Activated CD4-positive, alpha-beta T cell treated with anti-CD3 and anti-CD28 coated beads, Interleukin-2, amount 50 U/mL, for 16 hours (primary cell): ENCODE data around the gene SCGB3A1.

ENCODE experiments used
- DNase-seq: peaks from one replicate; pipeline ENCODE4 v3.0.0-alpha.2; 2020

The SCGB3A1 gene

DNA sequence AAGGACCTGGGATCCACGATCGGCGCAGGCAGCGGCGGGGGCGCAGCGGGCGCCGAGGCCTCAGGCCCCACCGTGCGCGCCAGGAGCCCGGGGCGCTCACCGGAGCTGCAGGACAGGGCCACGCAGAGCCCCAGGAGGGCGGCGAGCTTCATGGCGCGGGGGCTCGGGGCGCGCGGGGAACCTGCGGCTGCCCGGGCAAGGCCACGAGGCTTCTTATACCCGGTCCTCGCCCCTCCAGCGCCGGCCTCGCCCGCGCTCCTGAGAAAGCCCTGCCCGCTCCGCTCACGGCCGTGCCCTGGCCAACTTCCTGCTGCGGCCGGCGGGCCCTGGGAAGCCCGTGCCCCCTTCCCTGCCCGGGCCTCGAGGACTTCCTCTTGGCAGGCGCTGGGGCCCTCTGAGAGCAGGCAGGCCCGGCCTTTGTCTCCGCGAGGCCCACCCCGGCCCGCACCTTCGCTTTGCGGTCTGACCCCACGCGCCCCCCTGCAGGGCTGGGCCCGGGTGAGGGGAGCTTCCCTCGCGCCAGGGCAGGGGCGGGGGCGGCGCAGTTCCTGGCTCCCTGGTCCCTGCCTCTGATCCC, at the start of gene SCGB3A1:
TSS of gene SCGB3A1 (minus strand) at position 189 of the 577 bp plus-strand sequence. CDS start at position 152, 37 bp downstream.
- DNase-seq, result no peak

- no peak for DNase-seq
Measured at GRCh38 chr5:180640611-180640860, 49.2 kb upstream of the SCGB3A1 start.

GRCh38 chr5:180639741-180640610, 48.7 kb upstream of the SCGB3A1 start:
- no peak for DNase-seq

DNA sequence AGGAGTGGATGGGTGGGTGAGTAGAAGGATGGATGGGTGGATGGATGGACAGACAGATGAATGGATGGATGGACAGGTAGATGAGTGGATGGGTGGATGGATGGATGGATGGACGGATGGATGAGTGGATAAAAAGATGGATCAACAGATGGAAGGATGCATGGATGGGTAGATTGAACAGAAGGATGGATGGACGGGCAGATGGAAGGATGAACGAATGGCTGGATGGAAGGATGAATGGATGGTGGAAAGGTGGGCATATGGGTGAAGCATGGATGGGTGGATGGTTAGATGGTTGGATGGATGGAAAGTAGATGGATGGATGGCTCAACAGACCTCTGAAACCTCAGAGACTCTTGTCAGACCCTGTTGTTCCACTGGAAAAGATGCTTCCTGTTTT, 48.0 kb upstream of the SCGB3A1 start:
- no peak for DNase-seq

DNA sequence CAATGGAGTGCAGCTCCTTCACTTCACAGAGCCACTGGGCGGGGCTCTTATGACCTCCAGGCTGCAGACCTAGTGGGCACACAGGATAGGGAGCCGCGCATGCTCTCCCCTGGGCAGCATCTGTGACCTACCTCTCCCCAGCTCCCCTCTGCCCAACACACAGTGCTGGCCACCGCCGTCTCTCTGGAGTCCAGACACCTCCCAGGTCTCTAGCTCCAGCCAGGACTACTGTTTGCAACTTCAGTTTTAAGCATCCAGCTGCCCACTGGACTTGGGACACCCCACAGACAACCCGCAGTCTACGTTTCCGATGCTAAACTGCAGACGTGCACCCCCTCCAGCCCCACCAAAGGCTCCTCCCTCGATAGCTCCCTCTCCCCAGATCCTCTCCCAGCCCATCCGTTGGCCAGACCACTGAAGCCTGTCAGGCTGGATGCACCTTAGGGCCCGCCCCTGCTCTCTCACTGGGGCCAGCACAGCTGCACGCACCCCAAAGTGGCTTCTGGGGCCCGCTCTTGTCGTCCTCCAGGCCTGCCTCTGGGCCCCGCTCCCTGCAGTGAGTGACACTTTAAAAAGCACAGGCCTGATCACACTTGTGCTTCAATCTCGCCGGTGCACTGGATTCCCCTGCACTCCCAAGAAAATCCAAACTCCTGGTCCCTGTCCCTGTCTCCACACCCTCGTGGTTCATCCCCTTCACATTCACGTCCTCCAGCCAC, 46.8 kb upstream of the SCGB3A1 start:
- no peak for DNase-seq

DNA sequence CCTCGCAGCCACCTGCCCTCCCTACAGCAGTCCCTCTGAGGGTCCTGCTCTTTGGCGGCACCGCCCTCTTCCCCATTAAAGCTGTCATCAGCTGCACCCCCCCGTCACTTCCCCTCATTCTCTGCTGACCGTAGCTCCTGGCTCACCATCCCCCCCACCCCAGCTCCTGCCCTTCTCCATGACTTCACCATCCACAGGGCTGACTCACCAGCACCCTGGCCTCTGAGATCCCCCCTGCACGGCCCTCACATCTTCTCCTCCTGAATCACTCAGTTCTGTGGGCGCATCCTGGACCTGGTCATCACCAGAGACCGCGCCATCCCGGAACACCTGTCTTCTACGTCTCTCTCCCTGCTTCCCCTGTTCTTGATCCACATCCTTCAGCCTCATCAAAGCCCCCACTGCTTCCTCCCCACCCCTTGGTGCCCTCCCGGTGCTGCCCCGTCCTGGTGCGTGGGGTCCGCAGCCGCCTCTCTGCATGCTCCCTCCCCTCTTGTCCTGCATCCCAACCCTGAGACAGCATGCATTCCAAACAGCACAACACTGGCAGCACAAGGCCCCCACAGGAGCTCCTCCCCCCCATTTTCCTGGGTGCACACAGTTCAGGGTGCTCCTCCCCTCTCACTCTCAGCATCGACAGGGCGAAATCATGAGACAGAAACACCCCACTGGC, 45.2 kb upstream of the SCGB3A1 start:
- DNase-seq, result no peak

DNA sequence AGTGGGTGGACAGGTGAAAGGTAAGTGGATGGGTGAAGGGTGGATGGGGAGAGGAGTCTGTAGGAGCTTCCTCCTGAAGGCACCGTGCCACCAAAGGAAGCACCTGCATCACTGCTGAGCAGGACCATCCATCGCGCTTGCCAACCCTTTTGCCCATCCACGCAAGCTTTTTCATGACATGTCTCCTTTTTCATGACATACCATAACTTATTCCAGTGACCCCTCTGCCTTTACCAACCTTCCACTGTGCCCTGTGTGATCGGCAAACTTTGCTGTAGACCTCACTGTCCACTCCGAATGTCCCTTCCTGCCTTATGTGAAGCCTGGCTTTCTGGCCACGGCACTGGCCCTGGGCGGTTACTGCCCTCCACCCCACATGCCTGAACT, 44.7 kb upstream of the SCGB3A1 start:
- no peak for DNase-seq

DNA sequence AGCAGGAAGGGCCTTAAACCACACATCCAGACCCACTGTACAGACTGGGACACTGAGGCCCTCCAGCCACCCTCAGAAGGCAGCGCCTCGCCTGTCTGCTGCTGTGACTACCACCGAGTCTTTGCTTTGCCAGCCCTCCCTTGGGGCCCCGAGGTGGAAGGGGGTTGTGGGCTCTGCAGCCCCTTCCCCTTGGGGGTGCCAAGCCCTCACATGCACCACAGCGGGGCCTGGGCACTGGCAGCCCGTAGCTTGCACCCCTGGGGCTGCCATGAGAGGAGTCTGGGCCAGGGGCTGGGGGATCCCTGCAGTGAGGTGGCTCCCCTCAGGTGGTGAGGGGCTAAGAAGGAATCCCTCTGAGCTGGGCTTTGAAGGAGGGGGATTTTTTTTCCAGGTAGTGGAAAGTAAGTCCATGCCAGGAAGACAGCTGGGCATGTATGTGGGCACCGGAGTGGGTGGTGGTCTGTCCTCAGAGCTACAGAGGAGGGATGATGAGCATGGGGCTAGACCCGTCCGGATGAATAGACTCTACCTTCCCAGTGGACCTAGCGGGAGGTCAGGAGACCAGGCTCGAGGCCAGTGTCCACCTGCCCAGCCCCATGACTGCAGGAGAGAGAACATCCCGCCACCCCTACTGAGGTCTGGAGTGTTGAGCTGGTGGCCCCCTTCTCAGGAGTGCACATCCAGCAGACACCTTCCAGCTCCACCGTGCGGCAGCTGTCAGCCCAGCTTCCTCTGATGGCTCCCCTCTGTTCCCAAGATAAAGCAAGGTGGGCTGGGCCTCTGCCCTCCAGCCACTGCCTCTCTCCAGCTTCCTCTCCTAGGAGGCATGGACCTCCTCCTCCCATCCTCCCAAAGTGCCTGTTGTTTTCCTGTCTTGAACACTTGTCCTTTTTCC, 42.2 kb upstream of the SCGB3A1 start:
- DNase-seq, result no peak

GRCh38 chr5:180632768-180633167, 41.5 kb upstream of the SCGB3A1 start:
- no peak for DNase-seq

DNA sequence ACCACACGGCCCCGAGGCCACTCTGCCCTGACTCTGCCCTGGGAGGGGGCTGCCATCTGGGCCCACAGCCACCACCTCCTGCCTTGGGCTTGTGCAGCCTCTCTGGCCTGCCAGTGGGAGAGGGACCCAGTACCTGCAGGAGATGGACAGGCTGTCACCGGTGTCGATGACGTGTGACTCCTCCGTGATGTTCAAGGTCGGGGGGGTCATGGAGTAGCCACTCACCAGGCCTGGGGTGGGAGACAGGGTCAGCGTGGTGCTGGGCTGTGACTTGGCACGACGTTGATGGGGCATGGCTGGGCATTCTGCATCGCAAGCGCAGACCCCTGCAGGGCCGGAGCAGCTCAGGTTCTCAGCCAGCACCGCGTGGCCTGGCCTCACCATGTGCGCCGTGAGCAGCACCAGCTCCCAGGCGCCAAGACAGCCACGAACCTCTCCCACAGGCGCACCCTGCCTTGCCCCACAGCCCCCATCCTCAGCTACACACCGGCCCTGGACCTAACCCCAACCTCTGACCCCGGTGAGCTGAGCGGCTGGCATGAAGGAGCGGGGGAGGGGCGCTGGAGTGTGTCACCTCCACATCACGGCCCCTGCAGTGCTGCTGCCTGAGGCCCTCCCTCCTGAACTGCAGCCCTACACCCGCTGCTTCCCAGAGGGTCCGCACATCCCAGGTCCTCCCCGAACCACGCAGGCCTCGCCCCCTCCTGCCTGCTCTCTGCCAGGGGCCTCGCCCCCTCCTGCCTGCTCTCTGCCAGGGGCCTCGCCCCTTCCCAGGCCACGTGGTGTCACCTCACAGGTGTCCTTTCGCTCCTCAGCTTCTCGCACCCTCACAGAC, 40.5 kb upstream of the SCGB3A1 start:
- no peak for DNase-seq

GRCh38 chr5:180630426-180630825, 39.1 kb upstream of the SCGB3A1 start:
- DNase-seq, result no peak

DNA sequence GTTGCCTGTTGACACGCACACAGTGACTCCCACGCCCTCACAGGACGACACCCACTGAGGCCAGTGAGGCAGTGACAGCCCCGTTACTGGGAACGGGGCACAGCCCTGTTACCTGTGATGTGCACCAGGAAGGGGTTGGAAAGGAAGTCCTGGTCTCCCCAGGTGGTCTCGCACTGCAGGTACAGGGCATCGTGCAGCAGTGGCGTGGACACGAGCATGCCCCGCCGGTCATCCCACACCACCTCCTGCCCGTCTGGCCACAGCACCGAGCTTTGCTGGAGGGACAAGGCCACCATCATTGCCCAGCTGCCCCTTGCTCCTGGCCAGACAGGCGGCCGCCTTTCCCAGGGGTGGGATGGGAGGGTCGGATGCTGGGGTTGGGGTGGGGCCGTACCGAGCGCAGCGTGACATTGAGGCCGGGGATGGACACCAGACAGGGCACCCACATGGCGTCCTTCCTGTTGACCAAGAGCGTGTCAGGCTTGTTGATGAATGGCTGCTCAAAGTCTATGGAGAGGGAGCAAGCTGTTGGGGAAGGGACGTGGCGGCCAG, 38.6 kb upstream of the SCGB3A1 start:
- no peak for DNase-seq

- DNase-seq, result no peak
Measured at GRCh38 chr5:180628827-180629750, 37.8 kb upstream of the SCGB3A1 start.

- DNase-seq, result no peak
Measured at GRCh38 chr5:180628211-180628610, 36.9 kb upstream of the SCGB3A1 start.

DNA sequence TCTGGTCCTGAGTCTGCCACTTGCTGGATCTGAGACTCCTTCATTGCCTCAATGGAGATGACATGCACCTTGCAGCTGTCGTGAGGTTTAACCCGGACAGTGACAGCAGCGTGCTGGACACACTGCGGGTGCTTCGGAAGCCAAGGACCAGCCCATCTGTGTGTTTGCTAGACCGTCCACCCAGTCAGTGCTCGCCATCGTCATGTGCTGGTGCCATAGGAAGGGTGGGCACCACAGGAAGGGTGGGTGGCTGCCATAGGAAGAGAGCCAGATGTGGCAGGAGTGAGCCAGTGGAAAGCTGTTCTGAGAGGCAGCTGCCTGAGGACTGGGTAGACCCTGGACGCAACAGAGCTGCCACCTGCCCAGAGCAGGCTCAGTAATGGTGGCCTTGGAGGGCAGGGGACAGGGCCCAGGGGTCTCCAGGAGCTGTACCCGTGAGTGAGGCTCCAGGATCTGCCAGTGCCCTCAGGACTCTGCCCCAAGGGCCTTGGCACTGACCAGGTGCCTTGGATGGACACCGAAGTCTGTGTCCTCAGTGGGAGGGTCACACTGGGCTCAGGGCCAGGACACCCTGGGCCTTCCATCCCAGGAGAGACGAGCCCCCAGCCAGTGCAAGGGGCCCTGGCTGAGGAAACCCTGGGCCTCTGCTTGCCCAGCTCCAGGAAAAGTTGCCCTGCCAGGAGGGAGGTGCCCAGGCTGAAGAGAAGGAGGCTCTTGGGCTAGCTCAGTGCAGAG, 36.3 kb upstream of the SCGB3A1 start:
- DNase-seq, result no peak

DNA sequence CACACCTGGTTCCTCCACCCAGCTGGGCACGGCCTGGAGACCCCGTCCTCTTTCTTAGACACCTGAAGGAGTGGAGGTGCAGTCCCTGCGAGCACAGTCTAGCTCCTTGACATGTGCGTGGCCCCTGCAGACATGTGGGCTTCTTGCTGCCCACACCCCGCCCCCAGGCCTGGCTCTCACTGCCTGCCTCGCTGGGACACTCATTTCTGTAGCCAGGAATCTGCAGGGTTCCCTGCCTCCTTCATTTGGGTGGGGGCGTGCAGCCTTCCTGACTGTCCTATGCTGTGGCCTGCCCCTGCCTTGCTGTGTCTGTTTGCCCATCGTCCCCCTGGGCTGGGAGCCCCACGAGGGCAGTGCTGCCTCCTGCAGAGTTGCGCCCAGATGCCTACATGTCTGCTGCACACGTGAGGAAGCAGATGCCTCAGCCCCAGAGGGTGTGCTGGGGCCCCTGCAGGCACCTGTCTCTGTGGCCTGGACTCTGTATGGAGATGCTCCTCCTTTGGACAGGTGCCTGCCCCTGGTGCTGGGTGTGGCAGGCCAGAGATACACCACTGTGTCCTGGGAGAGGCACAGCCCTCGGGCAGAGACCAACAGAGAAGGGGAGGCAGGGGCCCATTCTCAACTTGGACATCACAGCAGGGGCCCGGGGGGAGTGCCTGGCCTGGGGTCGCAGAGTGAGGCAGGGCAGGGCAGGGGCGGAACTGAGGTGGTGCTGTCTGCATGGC, 35.5 kb upstream of the SCGB3A1 start:
- no peak for DNase-seq

DNA sequence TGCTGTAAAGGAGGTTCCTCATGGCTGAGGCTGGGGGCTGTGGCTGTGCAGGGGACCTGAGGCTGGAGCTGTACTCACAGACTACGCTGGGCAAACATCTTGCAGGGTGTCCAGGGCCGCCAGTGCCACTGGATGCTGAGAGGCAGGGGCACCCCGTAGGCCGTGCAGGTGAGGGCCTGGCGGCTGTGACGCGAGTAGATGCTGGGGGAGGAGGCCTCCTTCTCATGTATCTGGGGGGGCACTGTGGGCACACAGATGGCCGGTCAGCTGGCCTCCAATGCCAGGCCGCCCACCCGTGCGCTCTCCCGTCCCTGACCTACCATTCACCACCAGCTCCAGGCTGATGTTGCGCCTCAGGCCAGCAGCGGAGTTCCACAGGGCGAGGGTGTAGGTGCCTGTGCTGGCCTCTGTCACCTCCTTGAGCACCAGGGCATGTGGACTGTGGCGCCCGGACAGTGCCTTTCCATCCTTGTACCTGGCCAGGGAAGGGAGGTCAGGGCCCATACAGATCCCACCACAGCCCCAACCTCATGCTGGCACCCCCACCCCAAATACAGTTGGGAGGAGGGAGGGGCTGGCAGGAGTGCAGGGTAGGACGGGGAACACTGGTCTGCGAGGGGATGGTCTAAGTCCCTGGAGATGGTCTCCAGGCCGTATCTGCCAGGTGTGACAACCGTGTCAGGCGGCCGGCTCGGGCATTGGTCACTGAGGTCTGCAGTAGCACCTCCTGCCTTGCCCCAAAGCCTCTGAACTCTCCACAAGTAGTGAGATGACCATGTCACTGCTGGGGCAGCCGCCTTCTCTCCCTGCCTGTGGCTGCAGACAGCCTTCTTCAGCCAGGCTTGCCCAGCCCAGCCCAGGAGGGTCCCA, 34.7 kb upstream of the SCGB3A1 start:
- DNase-seq, result no peak
